ENCODE results near the gene ALG13. TPM values are rescaled to one million over a fixed set of nuclear protein-coding genes. Genes with fewer than 3 reads are reported as not detected.

ALG13 gene
- 55.6 TPM for total RNA-seq

GRCh38 chrX:111680988-111681779 is at the start of gene ALG13:
Gene ALG13 (plus strand): TSS chrX:111681170. CDS start chrX:111681219, 49 bp downstream.

Small RNAs within 50 kb of the gene (small RNA-seq; reads per million reads assigned to genes)
- not detected for gene RNA5SP512

Other genes starting within 250 kb of the ALG13 start
- gene SERTM2, start 169.5 kb upstream of the ALG13 start, total RNA-seq, result 0.23 TPM
- gene TRPC5OS, start 195.0 kb downstream of the ALG13 start, total RNA-seq, result 0.23 TPM